ENCODE measurements around the gene TOR1AIP1.

DNA sequence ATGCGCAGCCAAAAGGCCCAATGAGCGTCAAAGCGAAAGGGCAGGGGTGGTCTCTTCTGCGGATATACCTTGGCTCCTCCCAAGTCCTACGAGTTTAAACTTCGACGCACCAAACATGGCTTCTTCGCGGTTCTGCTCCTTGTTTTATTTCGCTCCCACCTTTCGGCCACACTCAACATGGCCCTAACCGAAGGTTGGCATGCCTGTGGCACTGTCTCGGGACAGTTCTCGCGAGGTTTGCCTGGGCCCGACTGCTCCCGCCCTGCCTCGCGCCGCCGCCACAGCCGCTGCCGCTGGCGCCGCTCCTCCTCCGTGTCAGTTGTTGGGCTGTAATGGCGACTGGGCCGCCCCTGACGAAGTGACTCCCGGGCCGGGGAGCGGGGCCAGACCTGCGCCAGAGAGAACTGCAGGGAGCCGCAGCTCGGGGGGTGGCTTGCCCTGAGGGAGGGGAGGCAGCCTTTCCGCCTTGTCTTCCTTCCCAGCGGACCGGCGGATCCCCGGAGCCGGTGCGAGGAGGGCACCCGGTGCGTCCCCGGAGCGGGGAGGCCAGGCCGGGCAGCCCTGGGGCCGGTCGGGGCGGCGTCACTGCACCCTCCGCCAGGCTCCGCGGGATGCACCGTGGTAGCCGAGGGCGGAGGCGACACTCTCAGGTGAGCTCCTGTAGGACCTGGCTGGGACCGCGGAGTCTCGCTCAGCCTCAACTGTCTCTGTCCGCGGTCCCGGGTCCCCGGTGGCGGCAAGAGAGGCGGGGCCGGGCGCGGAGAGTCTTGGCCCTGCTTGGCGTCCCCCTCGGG lies 72.6 kb downstream of the TOR1AIP1 start, which contains the start of gene CEP350:
- TF ChIP-seq, protein P1, sequence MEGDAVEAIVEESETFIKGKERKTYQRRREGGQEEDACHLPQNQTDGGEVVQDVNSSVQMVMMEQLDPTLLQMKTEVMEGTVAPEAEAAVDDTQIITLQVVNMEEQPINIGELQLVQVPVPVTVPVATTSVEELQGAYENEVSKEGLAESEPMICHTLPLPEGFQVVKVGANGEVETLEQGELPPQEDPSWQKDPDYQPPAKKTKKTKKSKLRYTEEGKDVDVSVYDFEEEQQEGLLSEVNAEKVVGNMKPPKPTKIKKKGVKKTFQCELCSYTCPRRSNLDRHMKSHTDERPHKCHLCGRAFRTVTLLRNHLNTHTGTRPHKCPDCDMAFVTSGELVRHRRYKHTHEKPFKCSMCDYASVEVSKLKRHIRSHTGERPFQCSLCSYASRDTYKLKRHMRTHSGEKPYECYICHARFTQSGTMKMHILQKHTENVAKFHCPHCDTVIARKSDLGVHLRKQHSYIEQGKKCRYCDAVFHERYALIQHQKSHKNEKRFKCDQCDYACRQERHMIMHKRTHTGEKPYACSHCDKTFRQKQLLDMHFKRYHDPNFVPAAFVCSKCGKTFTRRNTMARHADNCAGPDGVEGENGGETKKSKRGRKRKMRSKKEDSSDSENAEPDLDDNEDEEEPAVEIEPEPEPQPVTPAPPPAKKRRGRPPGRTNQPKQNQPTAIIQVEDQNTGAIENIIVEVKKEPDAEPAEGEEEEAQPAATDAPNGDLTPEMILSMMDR (IDR thresholded peaks at IDR 0.05; ENCODE audit: low read depth, low read length): no peak
- TF ChIP-seq POLR2A (IDR thresholded peaks at IDR 0.05; ENCODE audit: extremely low read depth, insufficient read length): peak; percentile 63
- TF ChIP-seq MYC (IDR thresholded peaks at IDR 0.05; ENCODE audit: low read depth, low read length): peak; percentile 44; the same call in 1 of the 2 replicates

Measured in NB4 (cell line).